ENCODE measurements around the gene TPCN2. TPM values are rescaled to one million over a fixed set of nuclear protein-coding genes. Genes with fewer than 3 reads are reported as not detected.

The TPCN2 gene
- total RNA-seq, 1 experiment from 2014 or later, result 63.6 TPM

DNA sequence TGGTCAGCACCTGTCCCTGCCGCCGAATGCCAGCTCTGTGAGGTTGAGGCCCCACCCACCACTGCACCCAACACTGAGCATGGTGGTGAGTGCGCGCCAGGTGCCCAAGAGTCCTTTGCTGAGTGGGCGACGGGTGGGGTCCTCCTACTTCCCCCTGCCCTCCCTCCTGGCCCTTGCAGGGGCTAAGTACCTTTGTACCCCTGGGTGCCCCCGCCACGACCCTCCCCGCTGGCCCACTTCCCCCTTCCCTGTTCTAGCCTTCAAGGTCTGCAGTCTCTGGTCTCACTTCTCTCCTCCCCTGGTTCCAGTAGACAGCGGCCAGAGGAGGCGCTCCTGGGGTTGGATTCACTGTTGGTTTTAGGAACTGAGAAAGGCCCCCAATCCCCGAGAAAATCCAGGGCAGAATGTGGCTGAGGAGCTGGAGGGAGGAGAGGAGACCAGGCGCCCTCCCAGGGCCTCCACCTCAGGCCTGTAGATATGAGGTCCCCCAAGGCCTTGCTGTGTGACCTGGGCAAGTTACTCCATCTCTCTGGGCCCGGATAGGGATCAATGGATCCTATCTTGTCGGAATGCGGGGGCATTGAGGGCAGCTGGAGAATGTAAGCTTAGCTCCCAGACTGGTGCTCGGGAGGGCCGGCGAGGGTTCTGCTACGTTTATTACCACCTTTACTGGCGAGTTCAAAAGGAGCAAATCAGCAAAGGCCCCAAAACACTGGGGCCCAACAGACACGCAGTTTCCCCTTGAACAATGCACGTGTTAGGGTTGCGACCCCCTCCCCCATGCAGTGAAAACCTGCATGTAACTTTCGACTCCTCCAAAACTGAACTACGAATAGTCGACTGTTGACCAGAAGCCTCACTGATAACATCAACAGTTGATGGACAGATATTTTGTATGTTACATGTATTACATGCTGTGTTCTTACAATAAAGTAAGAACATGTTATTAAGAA lies 75.1 kb downstream of the TPCN2 start:
- Histone ChIP-seq H3K36me3 (ENCODE audit: control insufficient read depth, insufficient read depth, low read length) (no peaks in the 10 kb centered on the region; the same call in 1 of the 2 replicates), H3K4me3 (ENCODE audit: low read depth, low read length) (peak overlapping the region; percentile 6), H3K4me1 (peaks cover 35% of the 10 kb centered on the region), H3K9me3 (peaks cover 16% of the 10 kb centered on the region), H3K27me3 (replicated peaks; ENCODE audit: control insufficient read depth, insufficient read depth, low read length) (no peaks in the 10 kb centered on the region)
- peak in 1 of 2 experiments; percentile 38 for DNase-seq
- TF ChIP-seq, protein P1, sequence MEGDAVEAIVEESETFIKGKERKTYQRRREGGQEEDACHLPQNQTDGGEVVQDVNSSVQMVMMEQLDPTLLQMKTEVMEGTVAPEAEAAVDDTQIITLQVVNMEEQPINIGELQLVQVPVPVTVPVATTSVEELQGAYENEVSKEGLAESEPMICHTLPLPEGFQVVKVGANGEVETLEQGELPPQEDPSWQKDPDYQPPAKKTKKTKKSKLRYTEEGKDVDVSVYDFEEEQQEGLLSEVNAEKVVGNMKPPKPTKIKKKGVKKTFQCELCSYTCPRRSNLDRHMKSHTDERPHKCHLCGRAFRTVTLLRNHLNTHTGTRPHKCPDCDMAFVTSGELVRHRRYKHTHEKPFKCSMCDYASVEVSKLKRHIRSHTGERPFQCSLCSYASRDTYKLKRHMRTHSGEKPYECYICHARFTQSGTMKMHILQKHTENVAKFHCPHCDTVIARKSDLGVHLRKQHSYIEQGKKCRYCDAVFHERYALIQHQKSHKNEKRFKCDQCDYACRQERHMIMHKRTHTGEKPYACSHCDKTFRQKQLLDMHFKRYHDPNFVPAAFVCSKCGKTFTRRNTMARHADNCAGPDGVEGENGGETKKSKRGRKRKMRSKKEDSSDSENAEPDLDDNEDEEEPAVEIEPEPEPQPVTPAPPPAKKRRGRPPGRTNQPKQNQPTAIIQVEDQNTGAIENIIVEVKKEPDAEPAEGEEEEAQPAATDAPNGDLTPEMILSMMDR (IDR thresholded peaks at IDR 0.05; ENCODE audit: insufficient read depth in 1 of 2, low read depth in 1 of 2, low read length in 1 of 2, severe bottlenecking in 1 of 2, unreplicated experiment in 1 of 2), result peak in 1 of 2 experiments; percentile 8
- ChIA-PET CTCF (interaction anchor here (0.7 to 2.3 kb wide), 5 partner anchors 8 to 546 kb away, joined by 3 to 71 read pairs (median 4); no protein-coding TSS in a partner anchor), POLR2A (interaction anchor here (1.2 to 1.6 kb wide), 3 partner anchors 7 to 164 kb away, joined by 5 to 10 read pairs (median 5); no protein-coding TSS in a partner anchor)
- Mint-ChIP-seq H3K27ac (ENCODE audit: unreplicated experiment) (peak overlapping the region; percentile 97), H3K4me1 (ENCODE audit: low read depth, unreplicated experiment) (peaks cover 40% of the 10 kb centered on the region), H3K9me3 (ENCODE audit: unreplicated experiment) (peaks cover 28% of the 10 kb centered on the region), H3K36me3 (ENCODE audit: insufficient read depth, unreplicated experiment) (peaks cover 10% of the 10 kb centered on the region), H3K27me3 (ENCODE audit: insufficient read depth, unreplicated experiment) (no peaks in the 10 kb centered on the region), H3K4me3 (ENCODE audit: unreplicated experiment) (peak overlapping the region; percentile 76)
- intact Hi-C loops (cut with micrococcal nuclease; ENCODE audit: unreplicated experiment), result loop anchor here (2.0 to 5.0 kb wide), 4 partner anchors 21 to 515 kb away; no protein-coding TSS in a partner anchor
- BruUV-seq (replicated peaks), result no TSS peak

DNA sequence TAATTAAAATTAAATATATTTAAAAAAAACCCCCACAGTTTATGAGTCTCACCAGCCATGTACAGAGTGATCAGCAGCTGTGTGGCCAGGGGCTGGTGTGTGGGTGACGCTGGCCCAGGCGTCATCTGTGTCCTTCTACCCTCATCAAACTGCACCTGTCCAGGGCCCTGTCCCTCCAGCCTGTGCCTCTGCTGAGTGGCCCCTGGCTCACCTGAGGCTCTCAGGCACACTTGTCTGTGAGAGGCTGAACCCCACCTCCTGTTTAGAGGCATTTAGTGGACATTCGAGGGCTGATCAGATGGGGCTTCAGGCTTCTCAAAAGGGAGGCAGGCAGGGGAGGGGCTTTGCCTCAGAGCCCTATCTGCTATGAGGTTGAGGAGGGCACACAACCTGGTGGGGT lies 77.1 kb downstream of the TPCN2 start:
- H3K4me3 ChIP-seq (ENCODE audit: low read depth, low read length), result no peak overlapping the region
- H3K9me3 ChIP-seq, result peaks cover 14% of the 10 kb centered on the region
- Mint-ChIP-seq H3K9me3 (ENCODE audit: unreplicated experiment) (peaks cover 28% of the 10 kb centered on the region), H3K4me1 (ENCODE audit: low read depth, unreplicated experiment) (peaks cover 38% of the 10 kb centered on the region), H3K27me3 (ENCODE audit: insufficient read depth, unreplicated experiment) (no peaks in the 10 kb centered on the region), H3K4me3 (ENCODE audit: unreplicated experiment) (no peak overlapping the region), H3K36me3 (ENCODE audit: insufficient read depth, unreplicated experiment) (peaks cover 10% of the 10 kb centered on the region), H3K27ac (ENCODE audit: unreplicated experiment) (peak overlapping the region; percentile 71)
- TF ChIP-seq, protein P1 (IDR thresholded peaks at IDR 0.05; ENCODE audit: insufficient read depth in 1 of 2, low read depth in 1 of 2, low read length in 1 of 2, severe bottlenecking in 1 of 2, unreplicated experiment in 1 of 2), result no peak
- POLR2A ChIA-PET, result no interaction called here
- intact Hi-C loops (cut with micrococcal nuclease; ENCODE audit: unreplicated experiment), result no loop called here
- no peaks in the 10 kb centered on the region for H3K27me3 ChIP-seq (replicated peaks; ENCODE audit: control insufficient read depth, insufficient read depth, low read length)
- H3K36me3 ChIP-seq (ENCODE audit: control insufficient read depth, insufficient read depth, low read length), result no peaks in the 10 kb centered on the region
- CTCF ChIA-PET, result no interaction called here
- peaks cover 36% of the 10 kb centered on the region for H3K4me1 ChIP-seq
- DNase-seq, result no peak
- BruUV-seq (replicated peaks), result no TSS peak

DNA sequence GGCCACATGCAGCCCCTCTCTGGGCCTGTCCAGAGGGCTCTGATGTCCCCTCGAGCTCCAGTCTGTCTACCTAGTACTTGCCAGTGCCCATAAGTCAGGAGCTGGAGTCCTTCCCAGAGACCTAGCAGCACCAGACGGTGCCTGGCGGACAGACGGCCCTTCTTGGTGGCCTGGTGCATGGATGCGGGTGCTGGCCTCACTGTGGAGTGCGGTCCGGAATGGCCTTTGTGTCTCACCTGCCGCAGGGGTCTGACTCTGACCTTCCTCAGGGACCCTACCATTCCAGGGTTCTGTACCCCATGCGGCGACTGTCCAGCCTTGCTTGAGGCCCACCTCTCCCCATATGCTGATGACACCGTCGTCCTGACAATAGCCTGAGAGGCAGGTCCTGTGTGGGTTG lies 77.6 kb downstream of the TPCN2 start:
- H3K36me3 ChIP-seq (ENCODE audit: control insufficient read depth, insufficient read depth, low read length), result no peaks in the 10 kb centered on the region
- Mint-ChIP-seq H3K9me3 (ENCODE audit: unreplicated experiment) (peaks cover 28% of the 10 kb centered on the region), H3K4me1 (ENCODE audit: low read depth, unreplicated experiment) (peaks cover 33% of the 10 kb centered on the region), H3K36me3 (ENCODE audit: insufficient read depth, unreplicated experiment) (peaks cover 10% of the 10 kb centered on the region), H3K4me3 (ENCODE audit: unreplicated experiment) (no peak overlapping the region), H3K27ac (ENCODE audit: unreplicated experiment) (peak overlapping the region; percentile 71), H3K27me3 (ENCODE audit: insufficient read depth, unreplicated experiment) (no peaks in the 10 kb centered on the region)
- H3K27me3 ChIP-seq (replicated peaks; ENCODE audit: control insufficient read depth, insufficient read depth, low read length), result no peaks in the 10 kb centered on the region
- TF ChIP-seq, protein P1 (IDR thresholded peaks at IDR 0.05; ENCODE audit: insufficient read depth in 1 of 2, low read depth in 1 of 2, low read length in 1 of 2, severe bottlenecking in 1 of 2, unreplicated experiment in 1 of 2), result no peak
- peaks cover 37% of the 10 kb centered on the region for H3K4me1 ChIP-seq
- intact Hi-C loops (cut with micrococcal nuclease; ENCODE audit: unreplicated experiment), result no loop called here
- peaks cover 14% of the 10 kb centered on the region for H3K9me3 ChIP-seq
- DNase-seq, result peak in 1 of 2 experiments; percentile 38
- ChIA-PET POLR2A (no interaction called here), CTCF (no interaction called here)
- no TSS peak for BruUV-seq (replicated peaks)
- no peak overlapping the region for H3K4me3 ChIP-seq (ENCODE audit: low read depth, low read length)

Data from Caco-2 (cell line).